AG04449 (cell line): ENCODE data around the gene RBMS2.

Experiments
- CTCF ChIA-PET: fragments of 350-600 bp; formaldehyde crosslinking; extraction: SDS; loops from one replicate; lab custom pipeline; 2021; ENCODE audit warnings: antibody characterized with exemption; lab: Yijun Ruan, JAX
- POLR2A ChIA-PET: fragments of 400-600, 350-600 bp; formaldehyde crosslinking; extraction: SDS; loops from one replicate; lab custom pipeline; 2020; ENCODE audit warnings: antibody characterized with exemption, inconsistent platforms; lab: Yijun Ruan, JAX
- DNase-seq: peaks from one replicate; pipeline ENCODE4 v3.0.0-alpha.2; 2010; ENCODE audit warnings: low read depth, low spot score
- H3K4me3 ChIP-seq: 2 replicates; pipeline ENCODE4 v1.5.1; 2011; ENCODE audit warnings: low read depth, mild to moderate bottlenecking, control low read depth, low read length
- CTCF ChIP-seq: IDR thresholded peaks from one replicate; pipeline ENCODE4 v1.5.1; 2011; ENCODE audit warnings: mild to moderate bottlenecking, moderate library complexity, low read length, control low read depth, inconsistent platforms; ENCODE audit not compliant: insufficient read depth; ENCODE audit errors: missing control alignments

RBMS2 gene

GRCh38 chr12:56629459-56630179, 108.0 kb downstream of the RBMS2 start:
- no peak for TF ChIP-seq CTCF
- ChIA-PET CTCF (interaction anchor here (0.5 to 7.6 kb wide), 12 partner anchors 6 to 117 kb away, joined by 3 to 77 read pairs (median 6); no protein-coding TSS in a partner anchor), POLR2A (interaction anchor here (0.7 to 2.1 kb wide), 2 partner anchors 7 to 56 kb away, joined by 4 to 8 read pairs; no protein-coding TSS in a partner anchor)
- peak overlapping the region; percentile 91 for H3K4me3 ChIP-seq
- no peak for DNase-seq

GRCh38 chr12:56630180-56630632, 108.6 kb downstream of the RBMS2 start, which contains the start of gene BAZ2A:
Gene BAZ2A, minus strand, starts transcription at chr12:56630326. Its CDS starts 12,796 bp downstream, at chr12:56617530.
- no peak for TF ChIP-seq CTCF
- DNase-seq, result no peak
- H3K4me3 ChIP-seq, result peak within 1 kb of the TSS; percentile 91
- ChIA-PET POLR2A (no interaction called here), CTCF (interaction anchor here (1.6 to 3.5 kb wide), 5 partner anchors 9 to 118 kb away, joined by 5 to 17 read pairs (median 7); no protein-coding TSS in a partner anchor)

DNA sequence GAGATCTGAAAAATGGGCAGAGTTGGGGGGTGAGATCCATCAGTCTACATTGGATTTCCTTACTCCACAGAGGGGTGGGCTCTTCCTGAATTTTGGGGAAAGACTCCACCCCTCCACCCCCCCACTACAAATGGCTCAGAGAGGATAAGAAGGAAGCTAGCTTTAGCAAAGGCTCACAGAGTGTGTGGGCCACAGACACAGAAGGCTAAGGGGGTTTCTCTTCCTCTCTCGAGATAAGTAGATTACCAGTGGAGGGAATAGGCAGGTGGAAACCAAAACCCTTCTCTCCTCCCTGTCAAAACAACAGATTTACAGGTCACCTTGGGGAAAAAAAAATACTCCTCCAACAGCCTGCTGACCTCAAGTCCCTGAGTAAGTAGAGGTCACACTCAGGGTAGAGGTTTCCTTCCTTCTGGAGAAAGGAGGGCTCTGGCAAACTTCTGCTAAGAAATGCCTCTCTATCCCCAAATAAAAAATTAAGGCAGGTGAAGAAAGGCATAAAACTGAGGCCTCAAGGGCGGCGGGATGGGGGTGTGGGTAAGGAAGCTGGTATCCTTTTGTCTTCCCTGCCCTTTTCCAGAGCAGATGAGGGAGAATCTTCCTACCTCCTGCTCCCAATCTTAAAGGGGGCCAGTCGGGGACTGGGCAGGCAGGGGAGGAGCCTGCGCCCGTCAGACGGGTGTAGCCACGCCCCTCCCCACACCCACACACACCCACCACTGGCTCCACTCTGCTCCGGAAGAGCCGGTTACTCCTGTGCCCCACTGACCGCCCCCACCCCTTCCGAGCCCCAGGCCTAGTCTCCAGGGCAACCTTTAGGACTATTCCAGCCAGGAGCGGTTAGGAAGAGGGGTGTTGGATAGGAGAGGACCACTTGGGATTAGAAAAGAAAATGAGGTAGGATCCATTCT, 110.4 kb downstream of the RBMS2 start:
- no peak for TF ChIP-seq CTCF
- CTCF ChIA-PET, result interaction anchor here (0.6 to 1.5 kb wide), 2 partner anchors 25 to 118 kb away, joined by 3 to 5 read pairs; no protein-coding TSS in a partner anchor
- POLR2A ChIA-PET, result no interaction called here
- DNase-seq, result no peak
- H3K4me3 ChIP-seq, result peak overlapping the region; percentile 23

GRCh38 chr12:56632701-56633467, 111.3 kb downstream of the RBMS2 start:
- ChIA-PET CTCF (interaction anchor here (0.6 to 4.2 kb wide), 5 partner anchors 7 to 119 kb away, joined by 3 to 77 read pairs (median 4); partner anchors contain the start of gene RBMS2), POLR2A (no interaction called here)

More at GRCh38 chr12:56632701-56633467, 111.3 kb downstream of the RBMS2 start:
- DNase-seq, result no peak
- TF ChIP-seq CTCF, result no peak
- H3K4me3 ChIP-seq, result peak overlapping the region; percentile 23
